ENCODE data around the gene FBXO2.

DNA sequence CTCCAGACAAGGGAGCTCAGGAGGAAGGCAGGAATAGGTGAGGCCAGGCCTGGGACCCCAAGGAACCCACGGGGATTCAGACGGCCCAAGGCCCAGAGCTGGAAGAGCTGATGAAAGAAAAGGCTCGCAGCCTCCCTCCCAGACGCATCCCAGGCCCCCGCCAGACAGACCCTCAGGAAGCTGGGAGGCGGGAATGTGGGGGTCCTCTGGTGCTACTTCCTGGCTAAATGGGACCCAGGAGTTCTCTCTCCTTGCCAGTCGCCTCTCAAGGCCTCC lies 430 bp downstream of the FBXO2 start:
- TF ChIP-seq SRF (IDR thresholded peaks at IDR 0.05; ENCODE audit: low read depth in 2 of 2, low read length in 2 of 2): no peak
- no peak for TF ChIP-seq HDAC6 (IDR thresholded peaks at IDR 0.05; ENCODE audit: unreplicated experiment)
- no peak for TF ChIP-seq EZH2 (IDR thresholded peaks at IDR 0.05; ENCODE audit: borderline replicate concordance, control insufficient read depth, low read depth, low read length)
- no peak for TF ChIP-seq POLR2A (IDR thresholded peaks at IDR 0.05; ENCODE audit: low read depth, low read length)
- TF ChIP-seq, protein P1, sequence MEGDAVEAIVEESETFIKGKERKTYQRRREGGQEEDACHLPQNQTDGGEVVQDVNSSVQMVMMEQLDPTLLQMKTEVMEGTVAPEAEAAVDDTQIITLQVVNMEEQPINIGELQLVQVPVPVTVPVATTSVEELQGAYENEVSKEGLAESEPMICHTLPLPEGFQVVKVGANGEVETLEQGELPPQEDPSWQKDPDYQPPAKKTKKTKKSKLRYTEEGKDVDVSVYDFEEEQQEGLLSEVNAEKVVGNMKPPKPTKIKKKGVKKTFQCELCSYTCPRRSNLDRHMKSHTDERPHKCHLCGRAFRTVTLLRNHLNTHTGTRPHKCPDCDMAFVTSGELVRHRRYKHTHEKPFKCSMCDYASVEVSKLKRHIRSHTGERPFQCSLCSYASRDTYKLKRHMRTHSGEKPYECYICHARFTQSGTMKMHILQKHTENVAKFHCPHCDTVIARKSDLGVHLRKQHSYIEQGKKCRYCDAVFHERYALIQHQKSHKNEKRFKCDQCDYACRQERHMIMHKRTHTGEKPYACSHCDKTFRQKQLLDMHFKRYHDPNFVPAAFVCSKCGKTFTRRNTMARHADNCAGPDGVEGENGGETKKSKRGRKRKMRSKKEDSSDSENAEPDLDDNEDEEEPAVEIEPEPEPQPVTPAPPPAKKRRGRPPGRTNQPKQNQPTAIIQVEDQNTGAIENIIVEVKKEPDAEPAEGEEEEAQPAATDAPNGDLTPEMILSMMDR (IDR thresholded peaks at IDR 0.05 in 2 of 3, conservative IDR thresholded peaks at IDR 0.05 in 1 of 3; ENCODE audit: control insufficient read depth in 2 of 3, extremely low read depth in 1 of 3, insufficient read depth in 1 of 3, low read depth in 3 of 3, low read length in 3 of 3): no peak
- no peak for TF ChIP-seq EGR1 (IDR thresholded peaks at IDR 0.05; ENCODE audit: borderline replicate concordance in 1 of 2, low read depth in 2 of 2, low read length in 2 of 2)
- no peak for TF ChIP-seq RCOR1 (conservative IDR thresholded peaks at IDR 0.05; ENCODE audit: low read depth, low read length)
- TF ChIP-seq ZNF24 (IDR thresholded peaks at IDR 0.05): no peak
- TF ChIP-seq, protein P2, sequence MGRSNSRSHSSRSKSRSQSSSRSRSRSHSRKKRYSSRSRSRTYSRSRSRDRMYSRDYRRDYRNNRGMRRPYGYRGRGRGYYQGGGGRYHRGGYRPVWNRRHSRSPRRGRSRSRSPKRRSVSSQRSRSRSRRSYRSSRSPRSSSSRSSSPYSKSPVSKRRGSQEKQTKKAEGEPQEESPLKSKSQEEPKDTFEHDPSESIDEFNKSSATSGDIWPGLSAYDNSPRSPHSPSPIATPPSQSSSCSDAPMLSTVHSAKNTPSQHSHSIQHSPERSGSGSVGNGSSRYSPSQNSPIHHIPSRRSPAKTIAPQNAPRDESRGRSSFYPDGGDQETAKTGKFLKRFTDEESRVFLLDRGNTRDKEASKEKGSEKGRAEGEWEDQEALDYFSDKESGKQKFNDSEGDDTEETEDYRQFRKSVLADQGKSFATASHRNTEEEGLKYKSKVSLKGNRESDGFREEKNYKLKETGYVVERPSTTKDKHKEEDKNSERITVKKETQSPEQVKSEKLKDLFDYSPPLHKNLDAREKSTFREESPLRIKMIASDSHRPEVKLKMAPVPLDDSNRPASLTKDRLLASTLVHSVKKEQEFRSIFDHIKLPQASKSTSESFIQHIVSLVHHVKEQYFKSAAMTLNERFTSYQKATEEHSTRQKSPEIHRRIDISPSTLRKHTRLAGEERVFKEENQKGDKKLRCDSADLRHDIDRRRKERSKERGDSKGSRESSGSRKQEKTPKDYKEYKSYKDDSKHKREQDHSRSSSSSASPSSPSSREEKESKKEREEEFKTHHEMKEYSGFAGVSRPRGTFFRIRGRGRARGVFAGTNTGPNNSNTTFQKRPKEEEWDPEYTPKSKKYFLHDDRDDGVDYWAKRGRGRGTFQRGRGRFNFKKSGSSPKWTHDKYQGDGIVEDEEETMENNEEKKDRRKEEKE (IDR thresholded peaks at IDR 0.05): no peak
- no peak for TF ChIP-seq TCF12 (IDR thresholded peaks at IDR 0.05; ENCODE audit: low read depth, low read length)
- TF ChIP-seq, protein P3, sequence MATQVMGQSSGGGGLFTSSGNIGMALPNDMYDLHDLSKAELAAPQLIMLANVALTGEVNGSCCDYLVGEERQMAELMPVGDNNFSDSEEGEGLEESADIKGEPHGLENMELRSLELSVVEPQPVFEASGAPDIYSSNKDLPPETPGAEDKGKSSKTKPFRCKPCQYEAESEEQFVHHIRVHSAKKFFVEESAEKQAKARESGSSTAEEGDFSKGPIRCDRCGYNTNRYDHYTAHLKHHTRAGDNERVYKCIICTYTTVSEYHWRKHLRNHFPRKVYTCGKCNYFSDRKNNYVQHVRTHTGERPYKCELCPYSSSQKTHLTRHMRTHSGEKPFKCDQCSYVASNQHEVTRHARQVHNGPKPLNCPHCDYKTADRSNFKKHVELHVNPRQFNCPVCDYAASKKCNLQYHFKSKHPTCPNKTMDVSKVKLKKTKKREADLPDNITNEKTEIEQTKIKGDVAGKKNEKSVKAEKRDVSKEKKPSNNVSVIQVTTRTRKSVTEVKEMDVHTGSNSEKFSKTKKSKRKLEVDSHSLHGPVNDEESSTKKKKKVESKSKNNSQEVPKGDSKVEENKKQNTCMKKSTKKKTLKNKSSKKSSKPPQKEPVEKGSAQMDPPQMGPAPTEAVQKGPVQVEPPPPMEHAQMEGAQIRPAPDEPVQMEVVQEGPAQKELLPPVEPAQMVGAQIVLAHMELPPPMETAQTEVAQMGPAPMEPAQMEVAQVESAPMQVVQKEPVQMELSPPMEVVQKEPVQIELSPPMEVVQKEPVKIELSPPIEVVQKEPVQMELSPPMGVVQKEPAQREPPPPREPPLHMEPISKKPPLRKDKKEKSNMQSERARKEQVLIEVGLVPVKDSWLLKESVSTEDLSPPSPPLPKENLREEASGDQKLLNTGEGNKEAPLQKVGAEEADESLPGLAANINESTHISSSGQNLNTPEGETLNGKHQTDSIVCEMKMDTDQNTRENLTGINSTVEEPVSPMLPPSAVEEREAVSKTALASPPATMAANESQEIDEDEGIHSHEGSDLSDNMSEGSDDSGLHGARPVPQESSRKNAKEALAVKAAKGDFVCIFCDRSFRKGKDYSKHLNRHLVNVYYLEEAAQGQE (IDR thresholded peaks at IDR 0.05; ENCODE audit: low read depth, low read length): no peak
- TF ChIP-seq NFYA (IDR thresholded peaks at IDR 0.05; ENCODE audit: borderline replicate concordance, low read depth, low read length): no peak
- no peak for TF ChIP-seq SMAD1 (IDR thresholded peaks at IDR 0.05; ENCODE audit: low read depth, partially characterized antibody)

Data from GM12878 (cell line).